GM18502 (cell line): Measurements from ENCODE around the gene TMPRSS4.

ENCODE experiments used
- ATAC-seq: cut with Tn5 transposase; IDR thresholded peaks from one replicate; pipeline ENCODE4 v1.9.1; 2021; ENCODE audit warnings: mild to moderate bottlenecking; ENCODE audit not compliant: unreplicated experiment, poor library complexity

The TMPRSS4 gene

GRCh38 chr11:118169300-118170140, 92.6 kb downstream of the TMPRSS4 start:
- no peak for ATAC-seq

- ATAC-seq, result no peak
Observed at GRCh38 chr11:118170231-118170630, 93.4 kb downstream of the TMPRSS4 start.

GRCh38 chr11:118170882-118171268, 94.0 kb downstream of the TMPRSS4 start:
- no peak for ATAC-seq
